Right ventricle myocardium inferior (tissue), 1 donor: Measurements from ENCODE around the gene GALNT9. TPM values are rescaled to one million over a fixed set of nuclear protein-coding genes. Genes with fewer than 3 reads are reported as not detected.
"Not testable (repeated sequence)": the region's sequence is repeated elsewhere in the genome, so short reads cannot be mapped to it uniquely, and the experiment has no call there.

Source experiments
- ATAC-seq: fragments of 200-7000 bp; cut with Tn5 transposase; one replicate; pipeline ENCODE4 v1.9.1; 2020; ENCODE audit warnings: mild to moderate bottlenecking, moderate library complexity
- DNase-seq: peaks from one replicate; pipeline ENCODE4 v3.0.0; 2021; ENCODE audit errors: missing footprints
- intact Hi-C: fragments of 100-400 bp; cut with DNase I; formaldehyde crosslinking; loops from one replicate; pipeline ENCODE4 v1.11.0; 2022
- total RNA-seq: library from RNA; stranded (reverse); fragmentation: NEBNext Ultra II Directional; extraction: Animal tissue kit (Norgen Biotek cat#: 25700); gene quantifications from one replicate; pipeline ENCODE4 v1.2.1, GENCODE V29; 2021
- donor health status: DM: no; HTN: yes; CAD: no; lungs with severe emphysema.

Gene GALNT9
- total RNA-seq, 1 donor from 2014 or later: not detected

DNA sequence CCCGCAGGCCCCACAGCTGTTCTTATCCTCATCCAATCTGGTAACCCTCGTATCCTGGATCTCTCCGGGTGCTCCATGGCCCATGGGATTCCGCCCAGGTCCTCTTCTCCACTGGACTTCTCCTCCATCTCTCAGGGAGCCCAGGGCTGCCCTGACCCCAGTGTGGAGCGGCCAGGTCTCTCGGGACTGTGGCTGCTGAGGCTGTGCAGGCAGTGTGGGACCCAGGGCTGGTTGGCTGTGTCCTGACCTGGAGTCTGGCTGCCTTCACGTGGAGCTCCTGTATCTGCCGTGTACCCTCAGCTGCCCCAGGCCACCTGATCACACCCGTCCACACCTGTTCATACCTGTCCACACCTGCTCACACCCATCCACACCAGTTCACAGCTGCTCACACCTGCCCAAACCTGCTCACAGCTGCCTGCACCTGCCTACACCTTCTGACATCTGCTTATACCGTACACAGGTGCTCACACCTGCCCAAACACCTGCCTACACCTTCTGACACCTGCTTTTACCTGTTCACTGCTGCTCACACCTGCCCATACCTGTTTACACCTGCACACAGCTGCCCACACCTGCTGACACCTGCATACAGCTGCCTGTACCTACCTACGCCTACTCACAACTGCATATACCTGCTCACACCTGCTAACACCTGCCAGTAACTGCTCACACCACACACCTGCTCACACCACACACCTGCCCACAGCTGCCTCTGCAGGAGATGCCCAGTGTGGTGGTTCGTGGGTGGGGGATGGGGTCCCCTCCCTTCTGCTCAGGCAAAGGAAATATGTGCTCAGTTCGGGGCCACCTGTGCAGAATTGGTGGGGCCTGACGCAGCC is 92.2 kb downstream of the GALNT9 start:
- intact Hi-C loops: no loop called here
- no peak for ATAC-seq
- peak; percentile 70 for DNase-seq

DNA sequence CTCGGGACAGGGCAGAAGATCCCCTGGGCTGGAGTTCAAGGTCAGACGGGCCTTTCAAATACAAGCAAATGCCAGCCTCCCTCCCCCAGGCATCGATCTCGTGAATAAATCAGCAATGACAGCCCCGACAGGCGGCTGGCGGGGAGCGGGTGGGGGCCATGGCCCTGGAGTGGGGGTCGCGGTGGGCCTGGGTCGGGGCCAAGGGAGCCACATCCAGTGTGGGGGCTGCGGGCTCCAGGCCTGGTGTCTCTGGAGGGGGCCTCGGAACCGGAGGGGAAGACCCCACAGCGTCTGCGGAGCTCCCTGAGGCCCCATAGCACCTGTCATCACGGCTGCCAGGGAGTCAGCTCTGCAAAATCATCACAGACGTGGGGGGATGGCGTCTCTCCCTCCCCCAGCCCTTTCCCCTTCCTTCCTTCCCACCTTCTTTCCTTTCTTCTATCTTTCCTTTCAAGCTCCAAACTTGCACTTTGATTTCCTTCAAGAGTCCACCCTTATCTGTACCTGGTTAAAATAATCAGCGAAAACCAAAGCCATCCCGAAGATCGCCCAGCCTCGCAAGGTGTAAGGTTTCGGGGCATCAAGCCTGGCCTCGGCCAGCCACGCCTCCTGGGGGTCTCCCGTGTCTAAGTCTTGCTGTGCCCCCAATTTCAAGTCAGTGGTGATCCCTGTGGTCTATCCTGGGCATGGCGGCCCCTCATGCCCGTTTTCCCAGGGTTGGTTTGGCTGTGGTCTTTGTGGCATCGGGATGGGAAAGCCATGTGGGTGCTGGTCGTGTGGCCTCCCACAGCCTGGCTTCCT is 93.1 kb downstream of the GALNT9 start:
- ATAC-seq (no peak), DNase-seq (peak; percentile 59)
- intact Hi-C loops: no loop called here

DNA sequence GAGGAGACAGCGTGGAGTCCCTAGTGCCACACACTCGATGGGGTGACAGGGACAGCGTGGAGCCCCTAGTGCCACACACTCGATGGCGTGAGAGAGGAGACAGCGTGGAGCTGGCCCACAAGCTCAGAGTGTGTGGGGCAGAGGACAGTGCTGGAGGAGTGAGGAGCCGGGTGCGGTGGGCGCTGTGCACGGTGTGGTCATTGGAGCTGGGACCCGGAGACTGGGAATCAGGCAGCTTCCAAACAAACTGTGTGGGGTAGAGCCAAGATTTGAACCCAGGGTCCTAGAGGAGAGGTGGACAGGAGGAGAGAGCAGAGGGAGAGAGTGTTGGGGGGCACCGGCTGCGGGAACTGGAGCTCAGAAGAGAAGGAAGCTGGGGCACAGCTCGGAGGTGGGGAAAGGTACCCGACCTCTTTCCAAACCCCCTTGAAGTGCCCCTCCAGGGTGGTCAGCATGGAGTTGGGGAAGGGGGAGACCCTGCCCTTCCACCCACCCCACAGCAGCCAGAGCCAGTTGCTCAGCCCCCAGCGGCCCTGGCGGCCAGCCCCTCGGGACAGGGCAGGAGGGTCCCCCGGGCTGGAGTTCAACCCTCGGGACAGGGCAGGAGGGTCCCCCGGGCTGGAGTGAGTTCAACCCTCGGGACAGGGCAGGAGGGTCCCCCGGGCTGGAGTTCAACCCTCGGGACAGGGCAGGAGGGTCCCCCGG is 94.1 kb downstream of the GALNT9 start:
- DNase-seq: no peak
- ATAC-seq: no peak
- intact Hi-C loops: no loop called here

- intact Hi-C loops: no loop called here
- ATAC-seq (no peak), DNase-seq (no peak)
These were observed 99.0 kb downstream of the GALNT9 start for GRCh38 chr12:132230381-132230780.

DNA sequence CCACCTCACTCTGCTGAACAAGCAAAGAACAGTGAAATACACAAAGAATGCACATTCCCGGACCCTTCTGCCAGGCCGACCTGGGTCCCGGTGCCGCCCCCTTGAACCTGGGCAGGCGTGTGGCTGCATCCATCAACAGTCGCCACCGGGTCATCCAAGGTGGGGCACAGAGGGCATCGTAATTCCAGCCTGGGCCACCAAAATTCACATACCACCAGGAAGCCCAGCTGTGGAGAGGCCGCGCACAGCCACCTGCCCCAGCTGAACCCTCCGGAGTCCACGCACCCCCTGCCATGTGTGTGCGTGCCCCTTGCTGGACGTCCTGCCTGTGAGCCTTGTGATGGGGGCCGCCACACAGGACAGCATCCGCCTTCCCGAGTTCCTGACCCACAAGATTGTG is 99.5 kb downstream of the GALNT9 start:
- ATAC-seq: no peak
- intact Hi-C loops: no loop called here
- DNase-seq: no peak

DNA sequence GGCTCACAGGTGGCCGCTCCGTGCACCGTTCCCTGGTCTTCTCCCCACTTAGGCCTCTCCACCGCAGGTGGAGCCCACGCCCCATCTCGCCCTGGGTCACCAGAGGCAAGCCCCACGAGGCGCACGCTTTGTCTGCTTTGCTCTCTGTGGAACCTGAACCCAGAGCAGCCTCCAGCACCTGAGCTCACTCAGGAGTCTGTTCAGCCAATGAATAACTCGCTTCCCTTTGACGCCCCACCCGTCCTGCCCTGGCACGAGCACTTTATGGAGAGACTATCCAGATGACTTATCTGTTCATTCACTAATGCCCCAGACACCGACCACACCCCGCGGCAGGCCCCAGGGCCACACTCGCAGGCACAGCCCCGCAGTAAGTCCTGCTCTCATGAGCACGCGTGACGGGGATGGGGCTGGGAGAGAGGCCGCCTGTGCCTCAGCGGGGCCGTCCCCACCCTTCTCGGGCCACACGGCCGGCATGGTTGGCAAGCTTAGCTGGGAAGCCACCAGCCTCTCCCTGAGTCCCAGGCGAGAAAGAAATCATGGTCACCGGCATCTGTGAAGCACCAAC is 100.1 kb downstream of the GALNT9 start:
- ATAC-seq (no peak), DNase-seq (no peak)
- intact Hi-C loops: no loop called here

GRCh38 chr12:132228476-132229192 is 100.8 kb downstream of the GALNT9 start:
- ATAC-seq (no peak), DNase-seq (no peak)
- intact Hi-C loops: no loop called here

DNA sequence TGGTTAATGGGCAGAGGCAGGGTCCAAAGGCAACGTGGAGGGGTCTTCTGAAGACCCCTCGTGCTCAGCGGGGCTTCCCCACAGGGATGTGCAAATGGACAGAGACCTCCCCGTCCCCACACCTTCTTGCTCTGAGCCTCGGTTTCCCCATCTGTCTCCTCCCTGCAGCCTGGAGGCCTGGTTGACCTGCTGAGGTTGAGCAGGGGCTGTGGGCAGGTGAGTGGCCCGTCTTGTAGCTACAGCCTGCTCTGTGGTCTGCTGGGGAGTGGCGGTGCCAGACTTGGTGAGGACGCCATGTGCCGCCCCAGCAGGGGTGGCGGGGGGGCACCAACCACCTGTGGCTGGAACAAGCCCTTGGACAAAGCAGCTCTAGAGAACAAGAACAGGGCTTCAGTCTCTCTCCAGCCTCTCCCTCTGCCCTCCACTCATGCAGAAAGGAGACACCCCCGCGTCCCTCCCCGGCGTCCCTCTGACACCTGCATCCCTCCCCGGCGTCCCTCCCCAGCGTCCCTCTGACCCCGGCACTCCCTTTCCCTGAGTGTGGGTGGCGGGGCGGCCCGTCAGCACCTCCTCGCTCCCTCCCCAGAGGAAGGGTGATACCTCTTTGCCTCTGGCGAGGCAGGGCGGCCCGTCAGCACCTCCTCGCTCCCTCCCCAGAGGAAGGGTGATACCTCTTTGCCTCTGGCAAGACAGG is 101.5 kb downstream of the GALNT9 start:
- ATAC-seq (no peak), DNase-seq (no peak)
- intact Hi-C loops: no loop called here

GRCh38 chr12:132227118-132227517 is 102.3 kb downstream of the GALNT9 start:
- DNase-seq: no peak
- intact Hi-C loops: no loop called here
- ATAC-seq: no peak

- ATAC-seq: peak; percentile 5
- intact Hi-C loops: no loop called here
- no peak for DNase-seq
These were observed 102.8 kb downstream of the GALNT9 start for GRCh38 chr12:132226604-132227003.

DNA sequence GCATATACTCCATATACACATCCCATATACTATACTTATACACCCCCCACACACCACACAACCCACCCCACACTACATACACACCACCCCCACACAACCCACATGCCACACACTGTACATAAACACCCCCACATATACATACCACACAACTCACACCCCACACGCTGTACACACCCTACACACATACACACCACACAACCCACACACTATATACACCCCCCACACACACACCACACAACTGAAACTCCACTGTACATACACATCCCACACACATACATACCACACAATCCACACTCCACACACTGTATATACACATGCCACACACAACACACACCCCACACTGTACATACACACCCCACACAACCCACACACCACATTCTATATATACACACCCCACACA is 104.2 kb downstream of the GALNT9 start:
- intact Hi-C loops: no loop called here
- DNase-seq: no peak
- ATAC-seq: no peak

- no peak for DNase-seq
- intact Hi-C loops: no loop called here
- ATAC-seq: no peak
These were observed 104.9 kb downstream of the GALNT9 start for GRCh38 chr12:132224484-132224883.

- intact Hi-C loops: no loop called here
- no peak for ATAC-seq
- no peak for DNase-seq
These were observed 106.6 kb downstream of the GALNT9 start for GRCh38 chr12:132222808-132223173.

GRCh38 chr12:132222096-132222807 is 107.1 kb downstream of the GALNT9 start:
- ATAC-seq (no peak), DNase-seq (peak; percentile 55)
- intact Hi-C loops: no loop called here

DNA sequence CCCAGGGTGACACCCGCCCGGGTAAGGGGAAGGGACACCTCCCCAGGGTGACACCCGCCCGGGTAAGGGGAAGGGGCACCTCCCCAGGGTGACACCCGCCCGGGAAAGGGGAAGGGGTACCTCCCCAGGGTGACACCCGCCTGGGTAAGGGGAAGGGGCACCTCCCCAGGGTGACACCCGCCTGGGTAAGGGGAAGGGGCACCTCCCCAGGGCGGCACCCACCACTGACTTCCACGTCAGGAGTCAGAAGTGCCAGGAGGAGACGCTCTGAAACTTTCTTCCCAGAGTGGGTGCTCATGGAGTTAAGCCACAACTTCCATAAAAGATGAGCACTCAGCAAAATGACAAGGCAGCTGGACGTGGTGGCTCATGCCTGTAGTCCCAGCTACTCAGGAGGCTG is 109.6 kb downstream of the GALNT9 start:
- not testable (repeated sequence) for ATAC-seq, DNase-seq
- intact Hi-C loops: loop anchor here (2.0 kb wide), 1 partner anchor 65 kb away; no protein-coding TSS in a partner anchor

- ATAC-seq (no peak), DNase-seq (peak; percentile 47)
- intact Hi-C loops: loop anchor here (2.0 kb wide), 1 partner anchor 65 kb away; no protein-coding TSS in a partner anchor
These were observed 110.1 kb downstream of the GALNT9 start for GRCh38 chr12:132219323-132219722.

GRCh38 chr12:132218915-132219314 is 110.5 kb downstream of the GALNT9 start:
- ATAC-seq: no peak
- intact Hi-C loops: loop anchor here (2.0 kb wide), 1 partner anchor 64 kb away; no protein-coding TSS in a partner anchor
- peak; percentile 55 for DNase-seq
